Esophagus muscularis mucosa (tissue), 4 donors: ENCODE measurements around the gene FA2H. TPM values are rescaled to one million over a fixed set of nuclear protein-coding genes. Genes with fewer than 3 reads are reported as not detected.

Experiments used
- DNase-seq: peaks from one replicate; pipeline ENCODE4 v3.0.0-alpha.2; 2017; ENCODE audit errors: extremely low spot score
- H3K27ac ChIP-seq, 4 donors: fragments of 200-600 bp; sonication (generic); replicated peaks in 1 of 4; 1 replicate in 3 of 4; 2 replicates in 1 of 4; pipeline ENCODE4 v1.5.1; 2016 to 2019; ENCODE audit warnings: mild to moderate bottlenecking in 1 of 4
- H3K27me3 ChIP-seq, 4 donors: fragments of 200-600 bp; sonication (generic); one replicate each; pipeline versions ENCODE4 v1.5.1 to v1.6.0; 2016 to 2019
- H3K36me3 ChIP-seq, 4 donors: fragments of 200-600 bp; sonication (generic); one replicate each; pipeline ENCODE4 v1.5.1; 2016 to 2019
- H3K4me1 ChIP-seq, 4 donors: fragments of 200-600 bp; sonication (generic); one replicate each; pipeline ENCODE4 v1.5.1; 2016 to 2019
- H3K4me3 ChIP-seq, 4 donors: fragments of 200-600 bp; sonication (generic); 1 replicate in 2 of 4; 2 replicates in 2 of 4; pipeline ENCODE4 v1.5.1; 2016 to 2019; ENCODE audit warnings: mild to moderate bottlenecking in 4 of 4, moderate library complexity in 1 of 4
- H3K9me3 ChIP-seq, 4 donors: fragments of 200-600 bp; sonication (generic); 1 replicate in 3 of 4; 2 replicates in 1 of 4; pipeline ENCODE4 v1.5.1; 2016 to 2019
- CTCF ChIP-seq, 3 experiments: fragments of 200-600 bp in 2 of 3; fragments of 450-650 bp in 1 of 3; sonication (generic) in 2 of 3; IDR thresholded peaks; one replicate each; pipeline ENCODE4 v1.5.1; 2017 to 2019; ENCODE audit warnings: antibody characterized with exemption in 3 of 3, mild to moderate bottlenecking in 2 of 3, moderate library complexity in 1 of 3
- EP300 ChIP-seq: sonication (generic); formaldehyde crosslinking; IDR thresholded peaks from one replicate; pipeline ENCODE4 v1.6.1; 2017; ENCODE audit warnings: antibody characterized with exemption
- POLR2A ChIP-seq: fragments of 450-650 bp; IDR thresholded peaks from one replicate; pipeline ENCODE4 v1.6.1; 2017; ENCODE audit warnings: antibody characterized with exemption, moderate library complexity, mild to moderate bottlenecking, low read depth
- POLR2AphosphoS5 ChIP-seq, 2 donors: sonication (generic); formaldehyde crosslinking; IDR thresholded peaks; one replicate each; pipeline ENCODE4 v1.6.1; 2017; ENCODE audit warnings: antibody characterized with exemption in 2 of 2
- WGBS: methylation state at CpG from one replicate; pipeline ENCODE4 v1.1.5; 2018; 5-methylcytosine and 5-hydroxymethylcytosine counted together
- intact Hi-C: fragments of 100-400 bp; cut with DNase I; formaldehyde crosslinking; loops from one replicate; pipeline ENCODE4 v1.15.1; 2023
- total RNA-seq, 4 donors: library from RNA; depleted of rRNA; stranded (reverse); fragments of >200 nt; gene quantifications; one replicate each; pipeline versions ENCODE4 v1.1.0 to v1.2.1, GENCODE V29; 2016

FA2H gene
- total RNA-seq, 4 donors from 2014 or later: 0.50 to 0.92 (median 0.52) TPM; not detected in 1

GRCh38 chr16:74760007-74760767, 14.4 kb downstream of the FA2H start:
- TF ChIP-seq POLR2AphosphoS5 (IDR thresholded peaks at IDR 0.05) (no peak), CTCF (IDR thresholded peaks at IDR 0.05) (no peak), EP300 (no peak), POLR2A (no peak)

GRCh38 chr16:74759564-74759963, 15.1 kb downstream of the FA2H start:
- Histone ChIP-seq H3K4me3 (no peak overlapping the region), H3K27ac (no peak overlapping the region), H3K9me3 (no peaks in the 10 kb centered on the region), H3K27me3 (peaks cover 0 to 15% (median 0%) of the 10 kb centered on the region in 4 donors), H3K36me3 (no peaks in the 10 kb centered on the region), H3K4me1 (no peaks in the 10 kb centered on the region)
- no peak for TF ChIP-seq POLR2A
- no CpG with 5 or more reads among the region's 3 CpGs for WGBS
- DNase-seq: no peak
- intact Hi-C loops: no loop called here

More at GRCh38 chr16:74760007-74760767, 14.4 kb downstream of the FA2H start:
- no peaks in the 10 kb centered on the region for H3K36me3 ChIP-seq
- no peak overlapping the region for H3K4me3 ChIP-seq
- DNase-seq: no peak
- no peaks in the 10 kb centered on the region for H3K4me1 ChIP-seq
- H3K27me3 ChIP-seq: peaks cover 0 to 13% (median 0%) of the 10 kb centered on the region in 4 donors
- WGBS: 67% methylated on average over 10 of the region's 11 CpGs
- no peaks in the 10 kb centered on the region for H3K9me3 ChIP-seq
- intact Hi-C loops: no loop called here
- H3K27ac ChIP-seq: no peak overlapping the region

GRCh38 chr16:74758801-74759200, 15.8 kb downstream of the FA2H start:
- intact Hi-C loops: no loop called here
- no peak for DNase-seq
- H3K4me1 ChIP-seq: no peaks in the 10 kb centered on the region
- peaks cover 0 to 15% (median 0%) of the 10 kb centered on the region in 4 donors for H3K27me3 ChIP-seq
- H3K4me3 ChIP-seq: no peak overlapping the region
- no peaks in the 10 kb centered on the region for H3K36me3 ChIP-seq
- 95% methylated on average over 4 of the region's 4 CpGs for WGBS
- TF ChIP-seq POLR2AphosphoS5 (IDR thresholded peaks at IDR 0.05) (no peak), POLR2A (no peak), CTCF (IDR thresholded peaks at IDR 0.05) (no peak), EP300 (no peak)
- no peaks in the 10 kb centered on the region for H3K9me3 ChIP-seq
- no peak overlapping the region for H3K27ac ChIP-seq

- 77% methylated on average over 4 of the region's 4 CpGs for WGBS
- no peaks in the 10 kb centered on the region for H3K36me3 ChIP-seq
- peaks cover 0 to 25% (median 0%) of the 10 kb centered on the region in 4 donors for H3K27me3 ChIP-seq
- no peaks in the 10 kb centered on the region for H3K4me1 ChIP-seq
- no peaks in the 10 kb centered on the region for H3K9me3 ChIP-seq
- TF ChIP-seq POLR2AphosphoS5 (IDR thresholded peaks at IDR 0.05) (no peak), EP300 (no peak), CTCF (IDR thresholded peaks at IDR 0.05) (no peak), POLR2A (no peak)
- no peak overlapping the region for H3K27ac ChIP-seq
- intact Hi-C loops: no loop called here
- no peak overlapping the region for H3K4me3 ChIP-seq
- DNase-seq: no peak
Observed at GRCh38 chr16:74757349-74757748, 17.3 kb downstream of the FA2H start.

- no peak for DNase-seq
- 61% methylated on average over 6 of the region's 6 CpGs for WGBS
- H3K27me3 ChIP-seq: peaks cover 0 to 32% (median 0%) of the 10 kb centered on the region in 4 donors
- H3K27ac ChIP-seq: no peak overlapping the region
- TF ChIP-seq POLR2A (no peak), EP300 (no peak), POLR2AphosphoS5 (IDR thresholded peaks at IDR 0.05) (no peak), CTCF (IDR thresholded peaks at IDR 0.05) (no peak)
- H3K4me3 ChIP-seq: no peak overlapping the region
- intact Hi-C loops: no loop called here
- no peaks in the 10 kb centered on the region for H3K36me3 ChIP-seq
- H3K4me1 ChIP-seq: no peaks in the 10 kb centered on the region
- H3K9me3 ChIP-seq: no peaks in the 10 kb centered on the region
Observed at GRCh38 chr16:74756203-74756602, 18.4 kb downstream of the FA2H start.
